Measurements from ENCODE around the gene PLEKHA4.
"Not testable (repeated sequence)": the region's sequence is repeated elsewhere in the genome, so short reads cannot be mapped to it uniquely, and the experiment has no call there.

PLEKHA4 gene

DNA sequence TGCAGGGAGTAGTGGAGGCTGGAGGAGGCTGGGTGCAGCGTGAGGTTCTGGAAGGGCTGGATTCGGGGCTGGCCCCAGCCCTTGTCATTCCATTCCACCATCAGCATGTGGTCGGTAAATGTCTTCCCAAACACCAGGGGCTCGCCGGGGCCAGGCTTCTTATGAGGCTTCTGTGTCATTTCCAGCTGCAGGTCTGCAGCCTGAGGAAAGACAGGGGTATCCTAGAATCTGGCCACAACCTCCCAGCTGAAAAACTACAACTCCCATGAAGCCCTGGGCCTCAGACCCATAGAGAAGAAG lies 61.9 kb downstream of the PLEKHA4 start:
- Mint-ChIP-seq H3K27ac (peak overlapping the region; percentile 49 to 62), H3K27me3 (no peaks in the 10 kb centered on the region), H3K9me3 (no peaks in the 10 kb centered on the region), H3K36me3 (ENCODE audit: insufficient read depth) (peaks cover 3% of the 10 kb centered on the region), H3K4me3 (no peak overlapping the region), H3K4me1 (ENCODE audit: low read depth in 2 of 2) (peaks cover 19 to 22% of the 10 kb centered on the region in 2 donors)
- DNase-seq = peak; percentile 38 to 41 (median 40)
- ATAC-seq (replicated peaks) = no peak

DNA sequence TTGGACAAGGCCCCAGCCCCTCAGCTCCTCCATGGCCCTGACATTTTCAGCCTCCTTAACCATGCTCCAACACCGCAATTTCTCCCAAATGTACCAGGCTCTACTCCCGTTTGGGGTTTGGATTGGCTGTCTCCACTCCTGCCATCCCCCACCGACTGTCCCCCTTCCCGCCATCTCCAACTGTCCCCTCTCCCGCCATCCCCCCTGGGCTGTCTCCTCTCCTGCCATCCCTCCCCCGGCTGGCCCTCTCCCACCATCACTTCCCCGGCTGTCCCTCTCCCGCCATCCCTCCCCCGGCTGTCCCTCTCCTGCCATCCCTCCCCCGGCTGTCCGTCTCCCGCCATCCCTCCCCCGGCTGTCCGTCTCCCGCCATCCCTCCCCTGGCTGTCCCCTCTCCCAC lies 63.0 kb downstream of the PLEKHA4 start:
- ATAC-seq (replicated peaks) (no peak), DNase-seq (no peak)
- Mint-ChIP-seq H3K9me3 (no peaks in the 10 kb centered on the region), H3K4me1 (ENCODE audit: low read depth in 2 of 2) (peaks cover 16 to 19% of the 10 kb centered on the region in 2 donors), H3K27ac (peak overlapping the region in 1 of 2 donors; percentile 25), H3K27me3 (no peaks in the 10 kb centered on the region), H3K36me3 (ENCODE audit: insufficient read depth) (no peaks in the 10 kb centered on the region), H3K4me3 (no peak overlapping the region)

DNA sequence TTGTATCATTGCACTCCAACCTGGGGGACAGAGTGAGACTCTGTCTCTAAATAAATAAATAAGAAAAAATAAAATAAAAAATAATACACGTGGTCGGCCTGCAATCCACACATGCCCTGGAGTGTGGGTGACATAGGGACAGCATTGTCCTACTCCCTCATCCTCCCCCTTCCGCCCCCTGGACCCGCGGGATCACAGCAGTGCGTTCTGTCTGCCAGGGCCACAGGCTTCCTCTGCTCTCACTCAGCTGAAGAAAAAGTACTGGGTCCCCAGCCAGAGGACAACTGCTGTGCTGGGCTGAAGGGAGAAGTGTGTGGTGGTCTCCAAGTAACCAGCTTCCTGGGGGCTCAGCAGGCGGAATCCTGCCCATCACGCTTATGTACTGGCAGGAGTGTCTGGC lies 63.9 kb downstream of the PLEKHA4 start:
- H3K9me3 Mint-ChIP-seq = no peaks in the 10 kb centered on the region
- no peak overlapping the region for H3K4me3 Mint-ChIP-seq
- H3K27me3 Mint-ChIP-seq = no peaks in the 10 kb centered on the region
- no peak overlapping the region for H3K27ac Mint-ChIP-seq
- no peak for ATAC-seq (replicated peaks)
- peaks cover 6 to 10% of the 10 kb centered on the region in 2 donors for H3K4me1 Mint-ChIP-seq (ENCODE audit: low read depth in 2 of 2)
- no peaks in the 10 kb centered on the region for H3K36me3 Mint-ChIP-seq (ENCODE audit: insufficient read depth)
- no peak for DNase-seq

DNA sequence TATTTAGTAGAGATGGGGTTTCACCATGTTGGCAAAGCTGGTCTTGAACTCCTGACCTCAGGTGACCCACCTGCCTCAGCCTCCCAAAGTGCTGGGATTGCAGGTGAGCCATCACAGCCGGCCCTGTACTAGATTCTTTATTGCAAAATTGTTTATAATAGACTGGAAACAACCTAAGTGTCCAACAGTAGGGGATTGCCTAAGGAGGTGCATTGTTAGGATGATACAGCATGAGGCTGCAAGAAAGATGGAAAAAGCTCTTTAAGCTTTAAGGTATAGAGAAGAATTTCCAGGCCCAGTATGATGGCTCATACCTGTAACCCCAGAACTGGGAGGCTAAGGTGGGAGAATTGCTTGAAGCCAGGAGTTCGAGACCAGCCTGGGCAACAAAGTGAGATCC lies 65.8 kb downstream of the PLEKHA4 start:
- DNase-seq (no peak), ATAC-seq (replicated peaks) (no peak)
- Mint-ChIP-seq H3K4me3 (no peak overlapping the region), H3K36me3 (ENCODE audit: insufficient read depth) (no peaks in the 10 kb centered on the region), H3K27ac (no peak overlapping the region), H3K9me3 (no peaks in the 10 kb centered on the region), H3K4me1 (ENCODE audit: low read depth in 2 of 2) (peaks cover 4 to 5% of the 10 kb centered on the region in 2 donors), H3K27me3 (no peaks in the 10 kb centered on the region)

DNA sequence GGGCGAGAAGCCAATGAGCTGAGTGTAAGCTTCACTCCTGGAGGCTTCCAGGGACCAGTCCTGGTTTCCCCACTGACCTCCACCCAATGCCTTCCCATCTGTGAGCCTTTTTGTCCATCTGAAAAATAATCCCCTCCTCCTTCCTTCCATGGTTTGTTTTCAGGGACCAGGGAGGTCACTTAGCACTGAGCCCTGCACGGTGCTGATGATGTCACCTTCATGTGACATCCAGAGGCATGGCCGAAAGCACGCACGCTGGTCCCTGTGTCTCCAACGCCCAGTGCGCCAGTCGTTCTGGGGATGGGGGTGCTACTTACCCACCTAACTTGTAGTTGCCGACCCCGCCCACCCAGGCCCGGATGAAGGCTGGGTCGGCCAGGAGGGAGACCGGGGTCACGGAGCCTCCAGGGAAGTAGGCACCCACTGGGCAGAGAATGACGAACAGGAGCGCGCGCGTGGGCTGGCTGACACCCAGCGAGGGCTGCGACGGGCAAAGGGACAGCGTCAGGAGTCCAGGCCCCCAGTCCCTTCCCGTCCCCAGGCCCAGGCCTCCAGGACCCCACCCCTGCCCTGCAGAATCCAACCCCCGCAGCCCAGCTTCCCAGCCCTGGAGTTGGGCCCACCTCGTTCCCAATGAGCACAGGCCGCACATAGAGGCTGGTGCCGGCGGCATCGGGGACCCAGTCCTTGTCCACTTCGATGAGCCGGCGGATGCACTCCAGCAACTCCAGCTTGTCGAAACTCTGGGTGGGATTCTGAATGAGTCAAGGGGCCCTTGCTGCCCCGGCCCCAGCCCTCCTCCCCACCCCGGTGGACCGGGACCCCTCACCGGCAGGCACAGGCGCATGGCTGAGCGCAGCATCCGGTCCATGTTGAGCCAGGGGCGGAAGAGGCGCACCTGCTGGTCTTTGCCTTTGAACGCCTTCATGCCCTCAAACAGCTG lies 68.8 kb downstream of the PLEKHA4 start:
- ATAC-seq (replicated peaks) (no peak), DNase-seq (no peak)
- no peaks in the 10 kb centered on the region for H3K9me3 Mint-ChIP-seq
- H3K27ac Mint-ChIP-seq = no peak overlapping the region
- H3K4me1 Mint-ChIP-seq (ENCODE audit: low read depth in 2 of 2) = peaks cover 5 to 6% of the 10 kb centered on the region in 2 donors
- no peaks in the 10 kb centered on the region for H3K27me3 Mint-ChIP-seq
- H3K36me3 Mint-ChIP-seq (ENCODE audit: insufficient read depth) = no peaks in the 10 kb centered on the region
- no peak overlapping the region for H3K4me3 Mint-ChIP-seq

DNA sequence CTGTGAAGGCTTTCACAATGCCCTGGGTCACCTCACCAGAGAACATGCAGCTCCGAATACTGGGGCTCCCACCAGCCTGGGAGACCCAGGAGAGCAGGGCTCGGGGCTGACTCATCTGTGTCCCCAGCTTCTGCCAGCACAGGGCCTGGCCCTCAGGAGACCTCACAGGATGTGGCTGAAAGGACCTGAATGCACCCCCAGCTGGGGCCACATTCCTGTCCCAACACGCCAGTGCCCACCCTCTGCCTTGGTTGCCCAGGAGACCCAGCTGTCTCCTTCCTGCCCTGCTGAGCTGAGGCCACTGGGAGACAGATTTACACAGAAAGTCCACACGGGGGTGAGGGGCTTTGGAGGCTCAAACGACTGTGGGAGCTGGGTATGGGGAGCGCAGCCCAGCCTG lies 69.5 kb downstream of the PLEKHA4 start:
- Mint-ChIP-seq H3K4me1 (ENCODE audit: low read depth in 2 of 2) (peaks cover 5 to 9% of the 10 kb centered on the region in 2 donors), H3K9me3 (no peaks in the 10 kb centered on the region), H3K27me3 (no peaks in the 10 kb centered on the region), H3K27ac (no peak overlapping the region), H3K4me3 (no peak overlapping the region), H3K36me3 (ENCODE audit: insufficient read depth) (no peaks in the 10 kb centered on the region)
- DNase-seq (no peak), ATAC-seq (replicated peaks) (no peak)

DNA sequence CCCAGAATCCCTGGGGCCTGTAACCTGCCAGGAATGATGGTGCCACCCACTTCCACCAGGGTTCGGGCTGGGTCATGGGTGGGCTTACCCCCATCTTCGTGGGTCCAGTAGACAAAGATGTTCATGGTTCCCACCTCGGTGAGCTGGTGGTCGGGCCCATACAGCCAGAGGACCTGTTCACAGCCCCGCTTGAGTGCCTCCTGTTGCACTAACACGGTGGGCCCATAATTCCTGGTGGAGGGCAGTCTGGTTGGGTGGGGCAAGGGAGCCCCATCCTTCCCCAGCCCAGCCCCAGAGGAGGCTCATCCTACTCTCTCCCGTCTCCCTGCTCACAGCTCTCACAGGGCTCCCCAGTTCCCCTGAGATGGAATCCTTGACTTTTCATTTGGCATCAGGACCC lies 71.3 kb downstream of the PLEKHA4 start:
- H3K4me3 Mint-ChIP-seq = peak overlapping the region in 1 of 2 donors; percentile 21
- H3K27me3 Mint-ChIP-seq = no peaks in the 10 kb centered on the region
- H3K27ac Mint-ChIP-seq = no peak overlapping the region
- H3K9me3 Mint-ChIP-seq = no peaks in the 10 kb centered on the region
- DNase-seq (no peak), ATAC-seq (replicated peaks) (no peak)
- no peaks in the 10 kb centered on the region for H3K36me3 Mint-ChIP-seq (ENCODE audit: insufficient read depth)
- H3K4me1 Mint-ChIP-seq (ENCODE audit: low read depth in 2 of 2) = peaks cover 5 to 9% of the 10 kb centered on the region in 2 donors

DNA sequence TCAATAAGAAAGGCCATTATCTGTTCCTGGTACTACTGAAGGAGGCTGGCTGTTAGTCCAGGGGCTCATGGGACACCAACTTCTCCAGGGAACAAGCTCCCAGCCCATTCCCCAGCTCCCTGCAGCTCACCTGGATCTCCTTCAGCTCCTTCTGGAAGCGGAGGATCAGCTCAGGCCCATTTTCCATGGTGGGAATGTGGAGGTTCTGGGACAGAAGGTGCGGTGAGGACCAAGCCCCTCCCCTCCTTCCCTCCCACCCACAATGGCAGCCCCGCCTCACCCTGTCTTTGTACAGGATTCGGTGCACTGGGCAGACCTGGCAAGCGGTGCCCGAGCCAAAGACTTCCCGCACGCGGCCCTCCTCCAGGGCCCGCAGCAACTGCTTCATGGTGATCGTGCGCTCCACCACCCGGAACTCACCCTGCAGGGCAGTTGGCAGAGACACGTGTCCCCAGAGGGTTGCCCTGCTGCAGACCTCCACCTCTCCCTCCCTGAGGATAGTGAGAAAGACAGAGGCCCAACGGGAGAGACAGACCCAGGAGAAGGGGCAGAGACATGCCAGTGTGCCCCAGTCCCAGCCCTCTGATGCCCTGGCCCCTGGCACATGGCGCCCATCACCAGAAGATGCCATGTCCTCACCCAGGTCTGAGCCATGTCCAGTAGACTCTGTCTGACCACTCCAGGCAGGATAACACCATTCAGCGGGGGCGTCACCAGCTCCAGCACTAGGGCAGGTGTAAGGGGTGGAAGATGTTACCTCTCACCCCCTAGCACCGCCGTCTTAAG lies 71.9 kb downstream of the PLEKHA4 start:
- Mint-ChIP-seq H3K4me1 (ENCODE audit: low read depth in 2 of 2) (peaks cover 5 to 9% of the 10 kb centered on the region in 2 donors), H3K9me3 (no peaks in the 10 kb centered on the region), H3K4me3 (no peak overlapping the region), H3K27ac (no peak overlapping the region), H3K27me3 (no peaks in the 10 kb centered on the region), H3K36me3 (ENCODE audit: insufficient read depth) (no peaks in the 10 kb centered on the region)
- DNase-seq (no peak), ATAC-seq (replicated peaks) (no peak)

DNA sequence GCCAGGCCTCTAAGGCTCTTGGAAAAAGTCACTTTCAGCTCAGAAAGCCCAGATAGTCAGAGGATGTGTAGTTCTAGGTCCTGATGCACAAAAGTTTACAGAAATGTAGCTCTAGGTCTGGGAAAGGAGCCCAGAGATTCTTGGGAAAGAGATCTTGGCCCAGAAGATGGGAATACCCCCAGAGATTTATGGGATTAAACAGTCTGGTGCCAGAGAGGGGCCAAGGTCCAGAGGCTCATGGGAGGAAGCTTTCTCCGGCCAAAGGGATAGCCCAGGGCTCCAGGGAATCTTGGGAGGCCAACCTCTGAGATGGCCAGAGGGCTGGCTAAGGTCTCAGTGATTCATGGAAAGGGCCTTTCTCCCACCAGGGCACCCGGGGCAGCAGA lies 72.7 kb downstream of the PLEKHA4 start:
- H3K9me3 Mint-ChIP-seq = no peaks in the 10 kb centered on the region
- H3K36me3 Mint-ChIP-seq (ENCODE audit: insufficient read depth) = no peaks in the 10 kb centered on the region
- peak overlapping the region; percentile 35 to 85 for H3K27ac Mint-ChIP-seq
- DNase-seq (no peak), ATAC-seq (replicated peaks) (no peak)
- H3K4me3 Mint-ChIP-seq = peak overlapping the region; percentile 83 to 86
- H3K4me1 Mint-ChIP-seq (ENCODE audit: low read depth in 2 of 2) = peaks cover 5 to 9% of the 10 kb centered on the region in 2 donors
- no peaks in the 10 kb centered on the region for H3K27me3 Mint-ChIP-seq

DNA sequence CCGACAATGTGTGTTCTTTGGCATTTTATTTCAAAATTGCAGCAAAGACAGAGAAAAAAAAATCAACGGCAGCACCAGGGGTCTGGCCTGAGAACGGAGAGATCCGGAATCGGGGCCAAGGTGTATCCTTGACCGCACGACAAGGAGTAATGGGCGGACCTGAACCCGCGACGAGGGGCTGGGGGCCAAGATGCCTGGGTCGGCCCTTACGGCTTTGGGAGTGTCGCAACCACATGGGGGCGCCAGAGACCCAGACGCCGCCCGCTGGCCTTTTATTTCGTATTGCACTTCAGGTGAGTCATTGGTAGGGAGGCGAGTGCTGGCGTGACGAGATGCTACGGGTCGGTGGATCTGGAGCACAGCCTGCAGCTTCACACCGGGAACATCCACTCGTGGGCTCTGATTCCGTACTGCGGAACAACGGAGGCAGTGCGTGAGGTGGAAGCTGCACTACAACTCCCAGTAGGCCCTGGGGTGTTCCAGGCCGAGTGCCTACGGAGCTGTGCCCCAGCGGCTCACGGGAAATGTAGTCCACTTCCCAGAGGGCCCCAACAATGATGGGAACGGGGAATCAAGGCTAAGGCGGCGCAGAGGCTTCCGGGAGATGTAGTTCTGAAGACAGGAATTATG lies 73.2 kb downstream of the PLEKHA4 start:
- Mint-ChIP-seq H3K9me3 (no peaks in the 10 kb centered on the region), H3K4me3 (peak overlapping the region; percentile 83 to 86), H3K27ac (peak overlapping the region; percentile 35 to 85), H3K27me3 (no peaks in the 10 kb centered on the region), H3K36me3 (ENCODE audit: insufficient read depth) (no peaks in the 10 kb centered on the region), H3K4me1 (ENCODE audit: low read depth in 2 of 2) (peaks cover 5 to 9% of the 10 kb centered on the region in 2 donors)
- ATAC-seq (replicated peaks) (peak; percentile 98), DNase-seq (peak; percentile 76 to 81 (median 77))

DNA sequence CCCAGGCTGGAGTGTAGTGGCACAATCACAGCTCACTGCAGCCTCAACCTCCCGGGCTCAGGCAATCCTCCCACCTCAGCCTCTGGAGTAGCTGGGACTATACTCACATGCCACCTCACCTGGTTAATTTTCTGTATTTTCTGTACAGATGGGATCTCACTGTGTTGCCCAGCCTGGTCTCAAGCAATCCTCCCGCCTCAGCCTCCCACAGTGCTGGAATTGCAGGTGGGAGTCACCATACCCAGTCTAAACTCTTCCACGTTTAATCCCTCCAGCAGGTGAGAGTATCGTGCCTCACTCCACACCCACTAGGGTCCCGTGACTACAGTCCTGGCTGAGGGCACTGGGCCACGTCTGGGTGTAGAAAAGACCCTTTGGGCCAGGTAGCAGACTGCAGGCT lies 74.1 kb downstream of the PLEKHA4 start:
- no peak for DNase-seq
- H3K4me1 Mint-ChIP-seq (ENCODE audit: low read depth in 2 of 2) = peaks cover 5 to 9% of the 10 kb centered on the region in 2 donors
- H3K9me3 Mint-ChIP-seq = no peaks in the 10 kb centered on the region

DNA sequence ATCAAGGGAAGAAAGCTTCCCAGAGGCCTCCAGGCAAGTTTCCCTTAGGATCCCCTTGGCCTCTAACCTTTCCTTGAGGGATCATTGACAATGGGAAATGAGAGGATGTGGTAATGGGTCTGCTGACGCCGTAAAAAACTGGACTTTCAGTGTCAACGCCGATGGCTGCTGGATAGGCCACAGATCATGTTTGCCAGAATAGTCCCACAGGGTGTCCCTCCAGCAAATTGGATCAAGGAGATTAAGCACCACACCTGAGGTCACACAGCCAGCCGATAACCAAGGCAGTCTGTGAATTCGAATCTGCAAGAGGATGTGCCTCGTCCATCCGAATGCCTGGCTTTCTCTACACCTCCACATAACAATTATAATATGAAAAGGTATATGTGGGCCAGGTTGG lies 75.1 kb downstream of the PLEKHA4 start:
- Mint-ChIP-seq H3K9me3 (no peaks in the 10 kb centered on the region), H3K4me1 (ENCODE audit: low read depth in 2 of 2) (peaks cover 5 to 9% of the 10 kb centered on the region in 2 donors), H3K27ac (no peak overlapping the region), H3K27me3 (no peaks in the 10 kb centered on the region), H3K4me3 (no peak overlapping the region), H3K36me3 (ENCODE audit: insufficient read depth) (peaks cover 4% of the 10 kb centered on the region)
- no peak for DNase-seq
- no peak for ATAC-seq (replicated peaks)

More for the DNA sequence above, 74.1 kb downstream of the PLEKHA4 start:
- Mint-ChIP-seq H3K27ac (peak overlapping the region in 1 of 2 donors; percentile 85), H3K27me3 (no peaks in the 10 kb centered on the region), H3K36me3 (ENCODE audit: insufficient read depth) (peaks cover 2% of the 10 kb centered on the region), H3K4me3 (peak overlapping the region; percentile 83 to 86)
- ATAC-seq (replicated peaks) = no peak

DNA sequence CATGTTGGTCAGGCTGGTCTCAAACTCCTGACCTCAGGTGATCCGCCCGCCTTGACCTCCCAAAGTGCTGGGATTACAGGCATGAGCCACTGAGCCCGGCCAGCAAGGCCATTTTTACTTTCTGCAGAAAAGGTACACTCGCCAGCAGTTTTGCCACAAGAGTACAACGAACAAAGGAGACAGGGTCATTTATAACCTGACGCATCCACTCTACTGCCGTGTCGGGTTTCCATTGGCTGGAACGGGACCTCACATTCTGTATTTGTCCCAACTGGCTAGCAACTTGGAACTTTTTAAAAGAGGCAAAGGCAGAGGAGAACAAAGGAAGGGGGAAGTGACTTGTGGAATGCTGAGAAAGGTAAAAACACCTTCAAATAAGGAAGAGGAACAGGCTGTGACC lies 81.1 kb downstream of the PLEKHA4 start:
- not testable (repeated sequence) for H3K4me3 Mint-ChIP-seq; H3K9me3 Mint-ChIP-seq; H3K27ac Mint-ChIP-seq; ATAC-seq (replicated peaks); H3K36me3 Mint-ChIP-seq (ENCODE audit: insufficient read depth); DNase-seq; H3K4me1 Mint-ChIP-seq (ENCODE audit: low read depth in 2 of 2)
- peaks cover 3 to 21% of the 10 kb centered on the region in 2 donors for H3K27me3 Mint-ChIP-seq

Measured in effector memory CD8-positive, alpha-beta T cell (primary cell).